ENCODE data around the gene MYO18A.

The MYO18A gene

DNA sequence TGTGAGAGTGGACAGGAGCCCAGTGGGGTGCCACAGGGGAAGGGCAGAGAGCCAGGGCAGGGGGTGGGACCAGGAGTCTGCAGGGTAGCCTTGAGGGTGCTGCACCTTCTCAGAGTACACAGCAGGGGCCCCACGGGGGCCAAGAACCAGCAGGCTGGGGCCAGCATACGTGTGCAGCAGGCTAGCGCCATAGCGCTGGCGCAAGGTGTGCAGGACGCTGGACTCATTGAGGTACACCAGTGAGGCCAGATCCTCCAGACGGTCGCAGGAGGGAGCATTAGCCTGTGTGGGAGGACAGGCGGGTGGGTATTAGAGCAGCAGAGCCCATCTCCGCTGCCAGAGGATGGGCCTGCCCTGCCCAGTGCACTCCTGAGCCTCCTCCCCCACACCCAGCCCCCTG is 58.8 kb downstream of the MYO18A start:
- Histone ChIP-seq H3K4me3 (ENCODE audit: low read depth, low read length) (no peak overlapping the region), H3K9me3 (ENCODE audit: control insufficient read depth, insufficient read depth, low read depth, low read length) (no peaks in the 10 kb centered on the region), H3K27ac (ENCODE audit: extremely low read depth, low read depth, low read length) (no peak overlapping the region), H3K36me3 (ENCODE audit: control insufficient read depth in 2 of 2, insufficient read depth in 1 of 2, low read length in 2 of 2) (peaks cover 0 to 29% of the 10 kb centered on the region in 2 experiments; a peak in 2 of 3 replicates), H3K4me1 (ENCODE audit: control insufficient read depth, insufficient read depth, low read length) (no peaks in the 10 kb centered on the region)
- CTCF ChIA-PET: interaction anchor here (16.5 kb wide), 1 partner anchor 19 kb away, joined by 506 read pairs; no protein-coding TSS in a partner anchor
- POLR2A ChIA-PET: no interaction called here
- TF ChIP-seq PATZ1 (tag by site-specific recombination; IDR thresholded peaks at IDR 0.05) (no peak), ZXDB (tag by site-specific recombination; IDR thresholded peaks at IDR 0.05) (no peak), SCRT2 (tag by site-specific recombination; IDR thresholded peaks at IDR 0.05) (no peak), ZBTB17 (tag by site-specific recombination; IDR thresholded peaks at IDR 0.05) (no peak), ZNF114 (tag by site-specific recombination; IDR thresholded peaks at IDR 0.05) (no peak), KLF1 (tag by site-specific recombination; IDR thresholded peaks at IDR 0.05) (no peak), ZNF488 (tag by site-specific recombination; IDR thresholded peaks at IDR 0.05) (no peak), ZNF76 (tag by site-specific recombination; IDR thresholded peaks at IDR 0.05; ENCODE audit: borderline replicate concordance, low read depth) (no peak), MEIS1 (CRISPR knock-in tag; IDR thresholded peaks at IDR 0.05; ENCODE audit: borderline replicate concordance) (no peak), ZBTB48 (tag by site-specific recombination; IDR thresholded peaks at IDR 0.05) (no peak), ZNF555 (tag by site-specific recombination; conservative IDR thresholded peaks at IDR 0.05) (no peak), ZNF174 (tag by site-specific recombination; IDR thresholded peaks at IDR 0.05) (no peak)
- TF ChIP-seq, protein P1, sequence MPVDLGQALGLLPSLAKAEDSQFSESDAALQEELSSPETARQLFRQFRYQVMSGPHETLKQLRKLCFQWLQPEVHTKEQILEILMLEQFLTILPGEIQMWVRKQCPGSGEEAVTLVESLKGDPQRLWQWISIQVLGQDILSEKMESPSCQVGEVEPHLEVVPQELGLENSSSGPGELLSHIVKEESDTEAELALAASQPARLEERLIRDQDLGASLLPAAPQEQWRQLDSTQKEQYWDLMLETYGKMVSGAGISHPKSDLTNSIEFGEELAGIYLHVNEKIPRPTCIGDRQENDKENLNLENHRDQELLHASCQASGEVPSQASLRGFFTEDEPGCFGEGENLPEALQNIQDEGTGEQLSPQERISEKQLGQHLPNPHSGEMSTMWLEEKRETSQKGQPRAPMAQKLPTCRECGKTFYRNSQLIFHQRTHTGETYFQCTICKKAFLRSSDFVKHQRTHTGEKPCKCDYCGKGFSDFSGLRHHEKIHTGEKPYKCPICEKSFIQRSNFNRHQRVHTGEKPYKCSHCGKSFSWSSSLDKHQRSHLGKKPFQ (tag by site-specific recombination; IDR thresholded peaks at IDR 0.05): no peak
- TF ChIP-seq, protein P2, sequence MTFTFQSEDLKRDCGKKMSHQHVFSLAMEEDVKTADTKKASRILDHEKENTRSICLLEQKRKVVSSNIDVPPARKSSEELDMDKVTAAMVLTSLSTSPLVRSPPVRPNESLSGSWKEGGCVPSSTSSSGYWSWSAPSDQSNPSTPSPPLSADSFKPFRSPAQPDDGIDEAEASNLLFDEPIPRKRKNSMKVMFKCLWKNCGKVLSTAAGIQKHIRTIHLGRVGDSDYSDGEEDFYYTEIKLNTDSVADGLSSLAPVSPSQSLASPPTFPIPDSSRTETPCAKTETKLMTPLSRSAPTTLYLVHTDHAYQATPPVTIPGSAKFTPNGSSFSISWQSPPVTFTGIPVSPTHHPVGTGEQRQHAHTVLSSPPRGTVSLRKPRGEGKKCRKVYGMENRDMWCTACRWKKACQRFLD (tag by site-specific recombination; IDR thresholded peaks at IDR 0.05): no peak
- TF ChIP-seq, protein P3, sequence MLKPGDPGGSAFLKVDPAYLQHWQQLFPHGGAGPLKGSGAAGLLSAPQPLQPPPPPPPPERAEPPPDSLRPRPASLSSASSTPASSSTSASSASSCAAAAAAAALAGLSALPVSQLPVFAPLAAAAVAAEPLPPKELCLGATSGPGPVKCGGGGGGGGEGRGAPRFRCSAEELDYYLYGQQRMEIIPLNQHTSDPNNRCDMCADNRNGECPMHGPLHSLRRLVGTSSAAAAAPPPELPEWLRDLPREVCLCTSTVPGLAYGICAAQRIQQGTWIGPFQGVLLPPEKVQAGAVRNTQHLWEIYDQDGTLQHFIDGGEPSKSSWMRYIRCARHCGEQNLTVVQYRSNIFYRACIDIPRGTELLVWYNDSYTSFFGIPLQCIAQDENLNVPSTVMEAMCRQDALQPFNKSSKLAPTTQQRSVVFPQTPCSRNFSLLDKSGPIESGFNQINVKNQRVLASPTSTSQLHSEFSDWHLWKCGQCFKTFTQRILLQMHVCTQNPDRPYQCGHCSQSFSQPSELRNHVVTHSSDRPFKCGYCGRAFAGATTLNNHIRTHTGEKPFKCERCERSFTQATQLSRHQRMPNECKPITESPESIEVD (tag by site-specific recombination; IDR thresholded peaks at IDR 0.05): no peak
- TF ChIP-seq, protein P4, sequence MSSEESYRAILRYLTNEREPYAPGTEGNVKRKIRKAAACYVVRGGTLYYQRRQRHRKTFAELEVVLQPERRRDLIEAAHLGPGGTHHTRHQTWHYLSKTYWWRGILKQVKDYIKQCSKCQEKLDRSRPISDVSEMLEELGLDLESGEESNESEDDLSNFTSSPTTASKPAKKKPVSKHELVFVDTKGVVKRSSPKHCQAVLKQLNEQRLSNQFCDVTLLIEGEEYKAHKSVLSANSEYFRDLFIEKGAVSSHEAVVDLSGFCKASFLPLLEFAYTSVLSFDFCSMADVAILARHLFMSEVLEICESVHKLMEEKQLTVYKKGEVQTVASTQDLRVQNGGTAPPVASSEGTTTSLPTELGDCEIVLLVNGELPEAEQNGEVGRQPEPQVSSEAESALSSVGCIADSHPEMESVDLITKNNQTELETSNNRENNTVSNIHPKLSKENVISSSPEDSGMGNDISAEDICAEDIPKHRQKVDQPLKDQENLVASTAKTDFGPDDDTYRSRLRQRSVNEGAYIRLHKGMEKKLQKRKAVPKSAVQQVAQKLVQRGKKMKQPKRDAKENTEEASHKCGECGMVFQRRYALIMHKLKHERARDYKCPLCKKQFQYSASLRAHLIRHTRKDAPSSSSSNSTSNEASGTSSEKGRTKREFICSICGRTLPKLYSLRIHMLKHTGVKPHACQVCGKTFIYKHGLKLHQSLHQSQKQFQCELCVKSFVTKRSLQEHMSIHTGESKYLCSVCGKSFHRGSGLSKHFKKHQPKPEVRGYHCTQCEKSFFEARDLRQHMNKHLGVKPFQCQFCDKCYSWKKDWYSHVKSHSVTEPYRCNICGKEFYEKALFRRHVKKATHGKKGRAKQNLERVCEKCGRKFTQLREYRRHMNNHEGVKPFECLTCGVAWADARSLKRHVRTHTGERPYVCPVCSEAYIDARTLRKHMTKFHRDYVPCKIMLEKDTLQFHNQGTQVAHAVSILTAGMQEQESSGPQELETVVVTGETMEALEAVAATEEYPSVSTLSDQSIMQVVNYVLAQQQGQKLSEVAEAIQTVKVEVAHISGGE (tag by site-specific recombination; conservative IDR thresholded peaks at IDR 0.05; ENCODE audit: low read depth): no peak

Data from HEK293 (cell line).